Endothelial cell of umbilical vein (primary cell): Measurements from ENCODE around the gene SPTLC2. TPM values are rescaled to one million over a fixed set of nuclear protein-coding genes. Genes with fewer than 3 reads are reported as not detected.

ENCODE experiments used
- BruUV-seq: library from RNA; stranded (reverse); fragments of 400-500 nt; replicated peaks from 2 replicates; lab custom pipeline; 2021; lab: Mats Ljungman, UMichigan
- CTCF ChIA-PET: fragments of 300-600, 350-600 bp; sonication (Branson Sonifier 250); formaldehyde crosslinking; loops from one replicate; lab custom pipeline; 2021; ENCODE audit warnings: antibody characterized with exemption, inconsistent platforms; lab: Charles Lee
- POLR2A ChIA-PET: fragments of 300-600, 350-600 bp; sonication (Branson Sonifier 250); formaldehyde crosslinking; loops from one replicate; lab custom pipeline; 2021; ENCODE audit warnings: antibody characterized with exemption, inconsistent platforms; lab: Charles Lee
- DNase-seq: peaks from one replicate; pipeline ENCODE4 v3.0.0-alpha.2; 2011; ENCODE audit warnings: low read depth, low spot score
- FAIRE-seq: peaks from 2 replicates; lab custom pipeline; 2011; peaks lifted over from hg19 to GRCh38; lab: Jason Lieb, UNC
- H2AFZ ChIP-seq: 2 replicates; pipeline ENCODE4 v1.6.0; 2012; ENCODE audit warnings: low read depth, low read length, control low read depth, inconsistent platforms
- H3K27ac ChIP-seq: 2 replicates; pipeline ENCODE4 v1.5.1; 2011; ENCODE audit warnings: low read depth, mild to moderate bottlenecking, control low read depth, low read length, moderate library complexity; ENCODE audit not compliant: insufficient read depth
- H3K27me3 ChIP-seq, 2 experiments: 2 replicates each; pipeline versions ENCODE4 v1.6.0 to v1.6.1; 2011; ENCODE audit warnings: low read length in 2 of 2, mixed read lengths in 1 of 2; ENCODE audit not compliant: control insufficient read depth in 2 of 2, insufficient read depth in 2 of 2
- H3K36me3 ChIP-seq, 2 experiments: 2 replicates in 1 of 2; 3 replicates in 1 of 2; pipeline ENCODE4 v1.5.1; 2011; ENCODE audit warnings: low read length in 2 of 2, mild to moderate bottlenecking in 1 of 2, moderate library complexity in 1 of 2; ENCODE audit not compliant: control insufficient read depth in 2 of 2, insufficient read depth in 2 of 2; ENCODE audit errors: extremely low read depth in 1 of 2
- H3K4me1 ChIP-seq: 3 replicates; pipeline ENCODE4 v1.5.1; 2011; ENCODE audit warnings: mild to moderate bottlenecking, low read length; ENCODE audit not compliant: control insufficient read depth, insufficient read depth; ENCODE audit errors: extremely low read depth
- H3K4me2 ChIP-seq: 2 replicates; pipeline ENCODE4 v1.6.1; 2011; ENCODE audit warnings: low read length, control low read depth, mixed read lengths; ENCODE audit not compliant: insufficient read depth
- H3K4me3 ChIP-seq, 3 experiments: fragments of 200-600 bp in 1 of 3; sonication (generic), shearing (Covaris generic) in 1 of 3; replicated peaks in 1 of 3; 2 replicates each; pipeline ENCODE4 v1.5.1; 2011 to 2016; ENCODE audit warnings: control low read depth in 3 of 3, low read length in 3 of 3, mild to moderate bottlenecking in 2 of 3, inconsistent platforms in 1 of 3, low read depth in 1 of 3, moderate library complexity in 1 of 3; ENCODE audit not compliant: insufficient read depth in 1 of 3
- H3K79me2 ChIP-seq: 2 replicates; pipeline ENCODE4 v1.6.0; 2012; ENCODE audit warnings: low read length, inconsistent platforms; ENCODE audit not compliant: control insufficient read depth, insufficient read depth
- H3K9ac ChIP-seq: replicated peaks from 2 replicates; pipeline ENCODE3; 2011; ENCODE audit warnings: low read length, control low read depth; ENCODE audit not compliant: insufficient read depth; ENCODE audit errors: extremely low read depth
- H3K9me1 ChIP-seq: replicated peaks from 3 replicates; pipeline ENCODE4 v1.6.0; 2011; ENCODE audit warnings: mild to moderate bottlenecking, low read length; ENCODE audit not compliant: control insufficient read depth, insufficient read depth; ENCODE audit errors: extremely low read depth
- H3K9me3 ChIP-seq: replicated peaks from 2 replicates; pipeline ENCODE4 v1.5.1; 2012; ENCODE audit warnings: low read length, inconsistent platforms; ENCODE audit not compliant: control insufficient read depth, insufficient read depth
- H4K20me1 ChIP-seq: replicated peaks from 2 replicates; pipeline ENCODE3; 2011; ENCODE audit warnings: mild to moderate bottlenecking, low read length; ENCODE audit not compliant: control insufficient read depth, insufficient read depth; ENCODE audit errors: extremely low read depth
- CTCF ChIP-seq, 2 donors: IDR thresholded peaks; 1 replicate in 1 of 2; 2 replicates in 1 of 2; pipeline ENCODE4 v1.5.1; 2011; ENCODE audit warnings: low read length in 2 of 2, mild to moderate bottlenecking in 2 of 2, moderate library complexity in 2 of 2, control low read depth in 1 of 2, inconsistent platforms in 1 of 2, low read depth in 1 of 2; ENCODE audit not compliant: insufficient read depth in 1 of 2; ENCODE audit errors: extremely low read depth in 1 of 2
- EZH2 ChIP-seq: IDR thresholded peaks from 2 replicates; pipeline ENCODE4 v1.6.1; 2012; ENCODE audit warnings: borderline replicate concordance, low read depth, mild to moderate bottlenecking, moderate library complexity, low read length, inconsistent platforms; ENCODE audit not compliant: severe bottlenecking
- FOS ChIP-seq: IDR thresholded peaks from 2 replicates; pipeline ENCODE4 v1.6.1; 2011; ENCODE audit warnings: mild to moderate bottlenecking, low read length, moderate library complexity, borderline replicate concordance; ENCODE audit not compliant: insufficient read depth
- GATA2 ChIP-seq: IDR thresholded peaks from 2 replicates; pipeline ENCODE4 v1.7.0; 2011; ENCODE audit warnings: low read depth, mild to moderate bottlenecking, moderate library complexity, mixed read lengths, low read length; ENCODE audit not compliant: insufficient read length, insufficient read depth
- JUN ChIP-seq: IDR thresholded peaks from 2 replicates; pipeline ENCODE4 v1.6.1; 2011; ENCODE audit warnings: borderline replicate concordance, low read depth; ENCODE audit not compliant: insufficient read length, insufficient read depth
- MAX ChIP-seq: IDR thresholded peaks from 2 replicates; pipeline ENCODE4 v1.6.1; 2011; ENCODE audit not compliant: insufficient read depth, insufficient read length
- MYC ChIP-seq: IDR thresholded peaks from one replicate; pipeline ENCODE4 v1.6.1; 2011; ENCODE audit warnings: mild to moderate bottlenecking, low read depth, low read length
- POLR2A ChIP-seq: IDR thresholded peaks from 2 replicates; pipeline ENCODE4 v1.6.1; 2012; ENCODE audit warnings: low read depth, mild to moderate bottlenecking, control low read depth, low read length
- POLR2AphosphoS5 ChIP-seq: IDR thresholded peaks from 2 replicates; pipeline ENCODE4 v1.6.1; 2012; ENCODE audit warnings: low read depth, mild to moderate bottlenecking, control low read depth, low read length, moderate library complexity; ENCODE audit not compliant: insufficient read depth
- dilution Hi-C: fragments of 300-500 bp; cut with MboI; formaldehyde crosslinking; loops from one replicate; pipeline ENCODE4 v1.15.0; 2019; ENCODE audit warnings: low sequenced_read_pairs; ENCODE audit not compliant: extremely low pct_ligation_motif_present
- intact Hi-C: fragments of 100-400 bp; cut with micrococcal nuclease; formaldehyde crosslinking; loops from one replicate; pipeline ENCODE4 v1.10.0; 2022
- polyA plus RNA-seq, 4 experiments: library from polyadenylated mRNA; depleted of rRNA in 3 of 4; stranded (reverse) in 3 of 4; unstranded in 1 of 4; fragments of >200 nt; gene quantifications; 2 replicates each; pipeline versions ENCODE4 v1.2.1 to v1.2.3, GENCODE V29; 2011 to 2012; ENCODE audit warnings: missing spikeins in 1 of 4
- total RNA-seq: library from RNA; stranded (reverse); gene quantifications from 2 replicates; pipeline ENCODE4 v1.2.3, GENCODE V29; 2021

The SPTLC2 gene
- total and polyA plus RNA-seq, 2 donors (not counting 3 experiments of a cell fraction or from before 2014, with no cell fraction given) = 19.1 to 71.3 TPM

- Histone ChIP-seq H3K4me3 (no peak overlapping the region), H3K9ac (no peak overlapping the region), H3K9me3 (no peaks in the 10 kb centered on the region), H3K9me1 (no peaks in the 10 kb centered on the region), H3K79me2 (no peaks in the 10 kb centered on the region), H3K36me3 (peaks cover 7 to 13% of the 10 kb centered on the region in 2 experiments), H3K27ac (no peak overlapping the region), H4K20me1 (no peaks in the 10 kb centered on the region), H3K4me1 (no peaks in the 10 kb centered on the region), H3K27me3 (no peaks in the 10 kb centered on the region), H2AFZ (no peak overlapping the region), H3K4me2 (no peak overlapping the region)
- ChIA-PET CTCF (no interaction called here), POLR2A (no interaction called here)
- FAIRE-seq (no peak), DNase-seq (no peak)
- intact Hi-C loops (loop anchor here (10.0 kb wide), 2 partner anchors 148 to 402 kb away; partner anchors contain the start of genes ALKBH1 and SLIRP), dilution Hi-C loops (no loop called here)
- TF ChIP-seq POLR2A = no peak
- no peak for TF ChIP-seq POLR2AphosphoS5
- TF ChIP-seq CTCF (IDR thresholded peaks at IDR 0.05; ENCODE audit: extremely low read depth in 1 of 2, insufficient read depth in 1 of 2, low read depth in 1 of 2, low read length in 2 of 2) = no peak
- no peak for TF ChIP-seq MAX
- no peak for TF ChIP-seq JUN
- no peak for TF ChIP-seq EZH2
- no peak for TF ChIP-seq MYC
- TF ChIP-seq FOS = no peak
- no peak for TF ChIP-seq GATA2
- BruUV-seq = no TSS peak
Observed at GRCh38 chr14:77556946-77557345, 59.5 kb downstream of the SPTLC2 start.
